Lower leg skin (tissue), 3 donors: Measurements from ENCODE around the gene STRN.

ENCODE experiments used
- CTCF ChIP-seq, 3 donors: fragments of 450-650 bp; IDR thresholded peaks; one replicate each; pipeline ENCODE4 v1.5.1; 2016; ENCODE audit warnings: antibody characterized with exemption in 3 of 3, mild to moderate bottlenecking in 3 of 3, moderate library complexity in 2 of 3
- POLR2A ChIP-seq, 2 donors: fragments of 450-650 bp; IDR thresholded peaks; one replicate each; pipeline ENCODE4 v1.6.1; 2016 to 2017; ENCODE audit warnings: antibody characterized with exemption in 2 of 2, mild to moderate bottlenecking in 1 of 2, moderate library complexity in 1 of 2

GRCh38 chr2:36882532-36882931 is 83.8 kb downstream of the STRN start:
- TF ChIP-seq CTCF (IDR thresholded peaks at IDR 0.05) (no peak), POLR2A (IDR thresholded peaks at IDR 0.05) (no peak)
